Mesodermal cell (in vitro differentiated cells): ENCODE data around the gene CDIP1.

Experiments used
- H3K27ac ChIP-seq: 2 replicates; pipeline ENCODE4 v1.7.0; 2013; ENCODE audit warnings: mild to moderate bottlenecking, low read depth, low read length, moderate library complexity; ENCODE audit not compliant: severe bottlenecking
- H3K36me3 ChIP-seq: 2 replicates; pipeline ENCODE4 v1.7.1; 2013; ENCODE audit warnings: mild to moderate bottlenecking, low read length, moderate library complexity; ENCODE audit not compliant: control insufficient read depth, insufficient read depth
- H3K4me1 ChIP-seq: one replicate; pipeline ENCODE4 v1.7.1; 2013; ENCODE audit warnings: mild to moderate bottlenecking, low read length; ENCODE audit not compliant: insufficient read depth, control insufficient read depth, poor library complexity, severe bottlenecking
- H3K4me3 ChIP-seq: 2 replicates; pipeline ENCODE4 v1.7.0; 2013; ENCODE audit warnings: low read length, control low read depth, mild to moderate bottlenecking; ENCODE audit not compliant: insufficient read depth, poor library complexity, severe bottlenecking; ENCODE audit errors: extremely low read depth
- H3K9me3 ChIP-seq: 2 replicates; pipeline ENCODE4 v1.7.1; 2013; ENCODE audit warnings: mild to moderate bottlenecking, low read length, moderate library complexity; ENCODE audit not compliant: control insufficient read depth
- WGBS, 2 experiments: methylation state at CpG; one replicate each; pipeline ENCODE4 v1.1.5; 2013; ENCODE audit warnings: missing lambda C conversion rate in 2 of 2; ENCODE audit not compliant: insufficient coverage in 2 of 2; 5-methylcytosine and 5-hydroxymethylcytosine counted together

Gene CDIP1

DNA sequence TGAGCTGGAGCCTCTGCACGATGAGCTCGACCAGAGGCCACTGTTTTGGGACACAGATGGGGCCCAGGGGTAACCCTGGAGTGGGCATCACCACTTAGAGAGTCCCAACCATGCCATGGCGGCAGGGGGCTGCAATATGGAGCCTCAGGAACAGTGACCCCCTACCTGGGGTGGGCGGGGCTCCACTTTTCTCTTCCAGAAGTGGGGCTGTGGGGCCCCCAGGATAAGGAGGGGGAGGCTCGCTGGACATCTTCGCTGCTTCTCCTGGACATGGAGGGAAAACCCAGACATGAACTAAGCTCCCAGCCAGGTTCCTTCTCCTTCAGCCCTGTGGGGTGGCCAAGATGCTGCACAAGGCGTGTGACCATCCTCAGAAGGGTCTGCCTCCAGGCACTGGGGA lies 24.7 kb downstream of the CDIP1 start:
- Histone ChIP-seq H3K27ac (no peak overlapping the region), H3K36me3 (peaks cover 56% of the 10 kb centered on the region), H3K4me3 (no peak overlapping the region), H3K4me1 (no peaks in the 10 kb centered on the region), H3K9me3 (no peaks in the 10 kb centered on the region)
- 89 to 90% methylated on average over 4 to 5 of the region's 7 CpGs for WGBS, 2 experiments

DNA sequence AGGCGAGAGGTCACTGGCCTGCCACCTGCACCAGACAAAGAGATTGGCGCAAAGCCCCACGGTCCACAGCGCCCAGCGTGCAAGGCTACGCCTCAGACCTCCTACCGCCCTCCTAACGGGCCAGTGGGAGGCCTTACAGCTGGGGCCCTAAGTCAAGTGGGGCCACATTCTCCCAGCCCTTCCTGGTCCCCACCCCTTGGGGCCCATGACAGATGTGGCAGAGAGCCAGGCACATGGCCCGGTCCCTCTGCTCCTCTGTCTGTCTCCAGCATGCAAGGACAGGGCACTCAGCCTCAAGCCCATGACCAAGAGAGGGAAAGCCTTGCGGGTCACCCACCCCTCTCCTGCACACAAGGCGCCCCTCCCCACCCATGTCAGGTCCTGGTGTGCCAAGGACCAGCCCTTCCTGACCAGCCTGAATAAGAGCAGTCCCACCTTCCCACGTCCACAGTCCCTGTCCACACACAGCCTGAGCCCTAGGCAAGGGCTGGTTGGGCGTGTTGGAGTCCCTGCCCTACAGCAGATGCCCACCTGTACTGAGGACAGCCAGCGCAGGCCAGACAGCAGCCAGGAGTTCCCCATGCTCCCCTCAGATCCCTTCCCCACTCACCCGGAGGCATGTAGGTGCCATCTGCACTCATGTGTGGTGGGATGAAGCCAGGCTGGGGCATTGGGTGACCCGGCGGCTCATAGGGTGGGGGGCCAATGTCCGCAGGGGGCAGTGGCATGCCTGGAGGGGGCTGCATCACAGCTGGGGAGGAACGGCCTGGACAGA lies 25.3 kb downstream of the CDIP1 start:
- no peak overlapping the region for H3K27ac ChIP-seq
- no peak overlapping the region for H3K4me3 ChIP-seq
- no peaks in the 10 kb centered on the region for H3K4me1 ChIP-seq
- WGBS, 2 experiments, result 89 to 94% methylated on average over 14 to 16 of the region's 19 CpGs
- peaks cover 60% of the 10 kb centered on the region for H3K36me3 ChIP-seq
- no peaks in the 10 kb centered on the region for H3K9me3 ChIP-seq

DNA sequence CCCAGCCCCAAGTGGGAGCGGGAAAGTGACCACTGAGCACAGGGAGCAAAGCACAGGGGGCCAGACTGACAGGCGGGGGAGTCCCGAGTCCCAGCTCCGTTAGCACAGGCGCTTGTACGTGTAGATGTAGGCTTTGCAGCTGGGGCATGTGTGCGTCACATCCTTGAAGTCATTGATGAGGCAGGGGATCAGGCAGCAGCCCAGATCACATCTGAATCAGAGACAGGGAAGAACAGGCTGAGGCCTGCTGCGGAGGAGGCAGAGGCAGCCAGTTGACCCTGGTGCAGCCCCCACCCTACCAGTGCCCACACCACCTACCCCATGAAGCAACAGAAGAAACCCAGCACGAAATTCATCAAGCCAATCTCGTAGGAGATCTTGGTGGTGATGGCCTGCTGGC lies 26.1 kb downstream of the CDIP1 start:
- 92 to 97% methylated on average over 9 to 10 of the region's 10 CpGs for WGBS, 2 experiments
- H3K36me3 ChIP-seq, result peaks cover 68% of the 10 kb centered on the region

GRCh38 chr16:4511441-4512082 lies 27.0 kb downstream of the CDIP1 start:
- no peak overlapping the region for H3K27ac ChIP-seq
- WGBS, 2 experiments, result 69 to 72% methylated on average over 8 to 9 of the region's 9 CpGs
- H3K36me3 ChIP-seq, result peaks cover 77% of the 10 kb centered on the region
- H3K4me1 ChIP-seq, result no peaks in the 10 kb centered on the region
- no peak overlapping the region for H3K4me3 ChIP-seq
- no peaks in the 10 kb centered on the region for H3K9me3 ChIP-seq

More for the DNA sequence above, 26.1 kb downstream of the CDIP1 start:
- Histone ChIP-seq H3K4me1 (no peaks in the 10 kb centered on the region), H3K9me3 (no peaks in the 10 kb centered on the region), H3K27ac (no peak overlapping the region), H3K4me3 (no peak overlapping the region)

DNA sequence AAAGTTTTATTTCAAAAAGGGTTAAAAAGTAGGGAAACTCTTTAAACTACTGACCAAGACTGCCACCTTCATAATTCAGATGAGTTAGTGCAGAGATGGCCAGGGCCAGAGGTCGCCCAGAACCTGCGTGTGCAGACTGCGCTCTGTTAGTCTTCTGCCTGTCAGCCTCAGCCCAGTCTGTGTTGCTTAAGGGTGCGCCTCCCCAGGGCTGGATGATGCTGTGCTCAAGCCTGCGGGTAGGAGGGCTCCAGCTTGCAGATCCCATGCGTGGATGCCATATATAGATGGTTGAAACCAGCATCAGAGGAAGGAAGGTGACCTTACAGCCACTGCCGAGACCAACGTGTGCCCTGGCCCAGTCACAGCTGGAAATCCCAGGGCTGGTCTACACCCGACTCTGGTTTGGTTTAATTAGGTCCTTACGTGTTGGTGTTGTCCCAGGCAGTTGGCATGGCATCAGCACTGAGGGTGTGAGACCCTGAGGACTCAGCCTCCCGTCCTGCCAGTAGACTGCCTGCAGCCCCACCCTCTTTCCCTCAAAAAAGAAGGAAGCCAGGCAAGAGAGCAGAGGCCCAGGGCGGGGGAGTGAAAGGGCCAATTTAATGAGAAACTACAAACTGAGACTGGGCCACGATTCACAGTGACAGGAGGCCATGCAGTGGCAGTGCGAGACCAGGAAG lies 27.7 kb downstream of the CDIP1 start:
- H3K36me3 ChIP-seq, result peaks cover 73% of the 10 kb centered on the region

DNA sequence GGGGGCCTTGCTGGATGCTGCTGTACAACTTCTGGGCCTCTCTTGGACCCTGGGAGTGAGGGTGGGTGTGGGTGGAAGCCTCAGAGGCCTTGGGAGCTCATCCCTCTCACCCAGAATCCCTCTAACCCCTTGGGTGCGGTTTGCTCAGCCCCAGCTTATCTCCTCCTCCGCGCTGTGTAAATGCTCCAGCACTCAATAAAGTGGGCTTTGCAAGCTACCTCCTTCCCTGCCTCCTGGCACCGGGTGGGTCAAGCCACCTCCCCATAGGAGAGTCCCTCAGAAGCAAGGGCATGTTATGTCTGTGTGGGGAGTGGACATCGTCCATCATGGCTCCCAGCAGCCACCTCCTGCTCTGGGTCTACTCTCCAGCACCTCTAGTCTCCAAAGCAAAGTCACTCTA lies 28.4 kb downstream of the CDIP1 start:
- no peak overlapping the region for H3K27ac ChIP-seq
- H3K4me3 ChIP-seq, result no peak overlapping the region
- WGBS, 2 experiments, result 50 to 71% methylated on average over 2 to 4 of the region's 5 CpGs
- H3K36me3 ChIP-seq, result peaks cover 77% of the 10 kb centered on the region
- H3K9me3 ChIP-seq, result no peaks in the 10 kb centered on the region
- H3K4me1 ChIP-seq, result no peaks in the 10 kb centered on the region

More for the DNA sequence above, 27.7 kb downstream of the CDIP1 start:
- H3K27ac ChIP-seq, result no peak overlapping the region
- no peak overlapping the region for H3K4me3 ChIP-seq
- WGBS, 2 experiments, result 92% methylated on average over 12 to 13 of the region's 14 CpGs
- H3K4me1 ChIP-seq, result no peaks in the 10 kb centered on the region
- H3K9me3 ChIP-seq, result no peaks in the 10 kb centered on the region

GRCh38 chr16:4509420-4509819 lies 29.2 kb downstream of the CDIP1 start:
- Histone ChIP-seq H3K9me3 (no peaks in the 10 kb centered on the region), H3K36me3 (peaks cover 77% of the 10 kb centered on the region), H3K27ac (no peak overlapping the region), H3K4me1 (no peaks in the 10 kb centered on the region), H3K4me3 (no peak overlapping the region)
- WGBS, 2 experiments, result 91 to 95% methylated on average over 7 to 8 of the region's 8 CpGs

- 89 to 94% methylated on average over 3 of the region's 3 CpGs for WGBS, 2 experiments
- Histone ChIP-seq H3K4me1 (no peaks in the 10 kb centered on the region), H3K9me3 (no peaks in the 10 kb centered on the region), H3K36me3 (peaks cover 73% of the 10 kb centered on the region), H3K4me3 (no peak overlapping the region), H3K27ac (no peak overlapping the region)
Observed at GRCh38 chr16:4508806-4509205, 29.8 kb downstream of the CDIP1 start.

DNA sequence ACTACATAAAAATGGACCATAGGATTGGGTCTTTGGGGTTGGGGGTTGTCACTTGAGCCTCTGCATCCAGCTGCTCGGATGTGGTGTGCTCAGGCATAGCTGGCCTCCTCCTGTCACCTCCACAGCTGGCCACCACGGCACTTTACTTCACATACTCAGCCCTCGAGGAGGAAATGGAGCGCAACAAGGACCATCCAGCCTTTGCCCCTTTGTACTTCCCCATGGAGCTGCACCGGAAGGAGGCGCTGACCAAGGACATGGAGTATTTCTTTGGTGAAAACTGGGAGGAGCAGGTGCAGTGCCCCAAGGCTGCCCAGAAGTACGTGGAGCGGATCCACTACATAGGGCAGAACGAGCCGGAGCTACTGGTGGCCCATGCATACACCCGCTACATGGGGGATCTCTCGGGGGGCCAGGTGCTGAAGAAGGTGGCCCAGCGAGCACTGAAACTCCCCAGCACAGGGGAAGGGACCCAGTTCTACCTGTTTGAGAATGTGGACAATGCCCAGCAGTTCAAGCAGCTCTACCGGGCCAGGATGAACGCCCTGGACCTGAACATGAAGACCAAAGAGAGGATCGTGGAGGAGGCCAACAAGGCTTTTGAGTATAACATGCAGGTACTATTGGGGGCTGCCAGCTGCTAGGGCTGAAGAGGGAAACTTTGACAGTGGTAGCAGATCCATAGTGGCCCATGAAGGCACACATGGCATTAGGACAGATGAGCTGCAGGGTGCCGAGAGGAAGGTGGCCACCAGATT lies 30.8 kb downstream of the CDIP1 start:
- peaks cover 65% of the 10 kb centered on the region for H3K36me3 ChIP-seq
- H3K4me1 ChIP-seq, result no peaks in the 10 kb centered on the region
- H3K27ac ChIP-seq, result no peak overlapping the region
- no peaks in the 10 kb centered on the region for H3K9me3 ChIP-seq
- WGBS, 2 experiments, result 97 to 100% methylated on average over 14 to 16 of the region's 17 CpGs
- no peak overlapping the region for H3K4me3 ChIP-seq

DNA sequence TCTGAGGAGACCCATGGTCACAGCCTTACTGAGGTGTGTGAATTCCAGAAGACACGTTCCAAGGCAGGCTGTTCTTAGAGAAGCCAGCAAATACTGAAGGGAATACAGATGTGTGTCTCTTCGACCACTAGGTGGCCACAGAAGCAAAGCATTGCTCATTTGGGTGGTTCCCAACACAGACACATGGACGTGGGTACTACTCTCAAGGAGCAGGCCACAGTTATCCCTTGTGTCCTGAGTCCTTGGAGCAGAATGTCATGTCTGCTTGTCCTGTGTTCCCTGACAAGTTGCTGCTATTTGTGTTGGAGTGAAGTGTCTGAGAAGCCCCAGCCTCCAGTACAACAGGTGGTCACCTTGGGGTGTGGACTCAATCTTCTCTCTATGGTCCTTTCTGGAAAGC lies 32.1 kb downstream of the CDIP1 start:
- H3K36me3 ChIP-seq, result peaks cover 51% of the 10 kb centered on the region
- WGBS, 2 experiments, result 17% methylated on average over 3 of the region's 3 CpGs
- peaks cover 10% of the 10 kb centered on the region for H3K4me1 ChIP-seq
- H3K4me3 ChIP-seq, result no peak overlapping the region
- H3K27ac ChIP-seq, result no peak overlapping the region
- H3K9me3 ChIP-seq, result no peaks in the 10 kb centered on the region
